ENCODE data around the gene ABCC10. TPM values are rescaled to one million over a fixed set of nuclear protein-coding genes. Genes with fewer than 3 reads are reported as not detected.

ABCC10 gene
- total RNA-seq, 2 donors from 2014 or later: 18.0 to 38.1 TPM

DNA sequence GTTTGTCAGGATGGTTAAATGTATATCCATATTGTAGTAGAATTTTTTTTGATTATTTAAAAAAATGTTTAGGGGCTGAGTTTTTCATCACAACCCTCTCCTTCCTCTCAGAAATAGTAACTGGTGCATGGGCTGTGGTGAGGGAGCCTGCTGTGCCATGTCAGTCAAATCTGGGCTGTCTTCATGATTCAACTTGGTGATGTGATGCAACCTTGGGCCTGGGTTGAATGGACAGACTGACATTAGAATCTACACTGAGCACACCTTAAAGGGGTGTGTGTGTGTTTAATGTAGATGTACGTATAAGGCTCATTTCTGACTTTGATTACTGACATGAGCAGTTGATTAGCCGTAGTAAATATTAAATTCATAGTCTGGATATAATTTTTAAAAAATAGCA, 53.7 kb downstream of the ABCC10 start:
- Histone ChIP-seq H3K9me3 (no peaks in the 10 kb centered on the region), H3K4me3 (no peak overlapping the region), H3K27me3 (replicated peaks; ENCODE audit: insufficient read depth) (no peaks in the 10 kb centered on the region), H3K4me1 (replicated peaks) (peaks cover 7% of the 10 kb centered on the region), H3K36me3 (no peaks in the 10 kb centered on the region), H3K27ac (no peak overlapping the region)
- no peak for DNase-seq (ENCODE audit: low spot score)
- intact Hi-C loops (cut with DNase I): no loop called here
- 95% methylated on average over 2 of the region's 2 CpGs for WGBS
- TF ChIP-seq POLR2A (IDR thresholded peaks at IDR 0.05) (no peak), POLR2AphosphoS5 (IDR thresholded peaks at IDR 0.05) (no peak), CTCF (IDR thresholded peaks at IDR 0.05) (no peak)

GRCh38 chr6:43481591-43482236, 54.4 kb downstream of the ABCC10 start:
- Histone ChIP-seq H3K4me3 (no peak overlapping the region), H3K27ac (no peak overlapping the region), H3K4me1 (replicated peaks) (peaks cover 7% of the 10 kb centered on the region), H3K9me3 (no peaks in the 10 kb centered on the region), H3K27me3 (replicated peaks; ENCODE audit: insufficient read depth) (no peaks in the 10 kb centered on the region), H3K36me3 (no peaks in the 10 kb centered on the region)
- no peak for TF ChIP-seq POLR2AphosphoS5 (IDR thresholded peaks at IDR 0.05)
- no peak for TF ChIP-seq POLR2A (IDR thresholded peaks at IDR 0.05)
- TF ChIP-seq CTCF (IDR thresholded peaks at IDR 0.05): no peak
- WGBS: 75% methylated on average over 11 of the region's 11 CpGs
- intact Hi-C loops (cut with DNase I): no loop called here
- DNase-seq (ENCODE audit: low spot score): no peak

DNA sequence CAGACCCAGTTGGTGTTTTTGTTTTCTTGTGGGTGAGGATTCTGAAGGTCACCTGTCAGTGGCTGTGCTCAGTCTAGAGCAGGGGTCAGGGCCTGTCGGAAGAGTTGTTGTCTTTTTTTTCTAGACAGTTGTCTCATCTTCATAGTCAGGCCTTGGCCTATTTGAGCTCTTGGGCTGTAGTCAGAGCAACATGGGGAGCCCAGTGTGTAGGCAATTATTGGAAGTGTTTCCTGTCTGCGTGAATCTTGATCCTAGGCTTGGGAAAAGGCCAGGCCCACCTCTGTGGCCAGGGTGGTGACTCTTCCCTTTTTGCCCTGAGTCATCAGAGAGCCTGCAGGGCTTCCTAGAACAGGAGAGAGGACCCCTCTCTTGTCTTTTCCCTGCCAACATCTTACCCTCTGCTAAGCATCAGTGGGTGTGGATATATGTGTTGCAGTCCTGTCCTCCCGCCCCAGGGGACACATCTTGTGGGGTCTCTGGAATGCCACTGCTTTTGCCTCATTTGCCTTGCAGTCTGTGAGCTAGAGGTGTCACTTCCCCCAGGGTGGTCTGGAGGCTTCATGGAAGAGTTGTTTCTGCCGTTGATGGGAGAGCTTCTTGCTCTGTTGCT, 61.4 kb downstream of the ABCC10 start:
- H3K36me3 ChIP-seq: no peaks in the 10 kb centered on the region
- H3K4me1 ChIP-seq (replicated peaks): peaks cover 13% of the 10 kb centered on the region
- no peaks in the 10 kb centered on the region for H3K9me3 ChIP-seq
- no peaks in the 10 kb centered on the region for H3K27me3 ChIP-seq (replicated peaks; ENCODE audit: insufficient read depth)
- TF ChIP-seq POLR2A (IDR thresholded peaks at IDR 0.05): no peak
- no peak for TF ChIP-seq CTCF (IDR thresholded peaks at IDR 0.05)
- WGBS: 77% methylated on average over 4 of the region's 4 CpGs
- H3K4me3 ChIP-seq: no peak overlapping the region
- DNase-seq (ENCODE audit: low spot score): no peak
- no peak overlapping the region for H3K27ac ChIP-seq
- intact Hi-C loops (cut with DNase I): no loop called here

- H3K27me3 ChIP-seq (replicated peaks; ENCODE audit: insufficient read depth): no peaks in the 10 kb centered on the region
- TF ChIP-seq CTCF (IDR thresholded peaks at IDR 0.05) (no peak), POLR2AphosphoS5 (IDR thresholded peaks at IDR 0.05) (no peak)
- H3K9me3 ChIP-seq: no peaks in the 10 kb centered on the region
- no peak overlapping the region for H3K4me3 ChIP-seq
- H3K4me1 ChIP-seq (replicated peaks): peaks cover 13% of the 10 kb centered on the region
- intact Hi-C loops (cut with DNase I): loop anchor here (10.0 kb wide), 1 partner anchor 225 kb away; no protein-coding TSS in a partner anchor
- DNase-seq (ENCODE audit: low spot score): no peak
- no peak overlapping the region for H3K27ac ChIP-seq
- WGBS: 84% methylated on average over 12 of the region's 12 CpGs
- H3K36me3 ChIP-seq: no peaks in the 10 kb centered on the region
Observed at GRCh38 chr6:43489277-43490072, 62.1 kb downstream of the ABCC10 start.
